ENCODE results near the gene FGD2. TPM values are rescaled to one million over a fixed set of nuclear protein-coding genes. Genes with fewer than 3 reads are reported as not detected.

The FGD2 gene
- total and polyA plus RNA-seq, 2 experiments from 2014 or later: 0.29 TPM; not detected in 1

GRCh38 chr6:37047346-37047688, 41.9 kb downstream of the FGD2 start:
- Histone ChIP-seq H3K4me3 (no peak overlapping the region), H3K36me3 (no peaks in the 10 kb centered on the region), H3K4me1 (ENCODE audit: low read depth) (no peaks in the 10 kb centered on the region), H3K9me3 (ENCODE audit: low read depth) (no peaks in the 10 kb centered on the region), H3K27me3 (no peaks in the 10 kb centered on the region), H3K27ac (no peak overlapping the region)
- no peak for TF ChIP-seq CTCF (IDR thresholded peaks at IDR 0.05; ENCODE audit: low read depth, low read length)
- DNase-seq (ENCODE audit: low read depth in 1 of 2, low spot score in 1 of 2): no peak

- H3K36me3 ChIP-seq: no peaks in the 10 kb centered on the region
- H3K4me1 ChIP-seq (ENCODE audit: low read depth): no peaks in the 10 kb centered on the region
- H3K9me3 ChIP-seq (ENCODE audit: low read depth): no peaks in the 10 kb centered on the region
- no peak for TF ChIP-seq CTCF (IDR thresholded peaks at IDR 0.05; ENCODE audit: low read depth, low read length)
- H3K4me3 ChIP-seq: no peak overlapping the region
- DNase-seq (ENCODE audit: low read depth in 1 of 2, low spot score in 1 of 2): no peak
- no peaks in the 10 kb centered on the region for H3K27me3 ChIP-seq
- H3K27ac ChIP-seq: no peak overlapping the region
Observed at GRCh38 chr6:37047689-37048402, 42.4 kb downstream of the FGD2 start.

- no peak for TF ChIP-seq CTCF (IDR thresholded peaks at IDR 0.05; ENCODE audit: low read depth, low read length)
- H3K36me3 ChIP-seq: no peaks in the 10 kb centered on the region
- H3K27ac ChIP-seq: no peak overlapping the region
- H3K4me3 ChIP-seq: no peak overlapping the region
- no peak for DNase-seq (ENCODE audit: low read depth in 1 of 2, low spot score in 1 of 2)
- H3K4me1 ChIP-seq (ENCODE audit: low read depth): no peaks in the 10 kb centered on the region
- no peaks in the 10 kb centered on the region for H3K9me3 ChIP-seq (ENCODE audit: low read depth)
- no peaks in the 10 kb centered on the region for H3K27me3 ChIP-seq
Observed at GRCh38 chr6:37048403-37048850, 43.0 kb downstream of the FGD2 start.

- H3K27ac ChIP-seq: no peak overlapping the region
- no peaks in the 10 kb centered on the region for H3K36me3 ChIP-seq
- H3K4me1 ChIP-seq (ENCODE audit: low read depth): no peaks in the 10 kb centered on the region
- no peaks in the 10 kb centered on the region for H3K9me3 ChIP-seq (ENCODE audit: low read depth)
- H3K27me3 ChIP-seq: no peaks in the 10 kb centered on the region
- DNase-seq (ENCODE audit: low read depth in 1 of 2, low spot score in 1 of 2): peak in 1 of 2 donors; percentile 90
- no peak for TF ChIP-seq CTCF (IDR thresholded peaks at IDR 0.05; ENCODE audit: low read depth, low read length)
- H3K4me3 ChIP-seq: no peak overlapping the region
Observed at GRCh38 chr6:37048851-37049757, 43.6 kb downstream of the FGD2 start.

GRCh38 chr6:37049758-37050044, 44.2 kb downstream of the FGD2 start:
- no peak overlapping the region for H3K27ac ChIP-seq
- no peaks in the 10 kb centered on the region for H3K27me3 ChIP-seq
- no peaks in the 10 kb centered on the region for H3K9me3 ChIP-seq (ENCODE audit: low read depth)
- TF ChIP-seq CTCF (IDR thresholded peaks at IDR 0.05; ENCODE audit: low read depth, low read length): no peak
- no peak overlapping the region for H3K4me3 ChIP-seq
- H3K36me3 ChIP-seq: no peaks in the 10 kb centered on the region
- H3K4me1 ChIP-seq (ENCODE audit: low read depth): no peaks in the 10 kb centered on the region
- DNase-seq (ENCODE audit: low read depth in 1 of 2, low spot score in 1 of 2): no peak

All from cardiac muscle cell (in vitro differentiated cells and primary cell).